Measurements from ENCODE around the gene SMAD3. TPM values are rescaled to one million over a fixed set of nuclear protein-coding genes. Genes with fewer than 3 reads are reported as not detected.

The SMAD3 gene
- total and polyA plus RNA-seq, 4 donors: 4.0 to 12.2 (median 5.5) TPM

DNA sequence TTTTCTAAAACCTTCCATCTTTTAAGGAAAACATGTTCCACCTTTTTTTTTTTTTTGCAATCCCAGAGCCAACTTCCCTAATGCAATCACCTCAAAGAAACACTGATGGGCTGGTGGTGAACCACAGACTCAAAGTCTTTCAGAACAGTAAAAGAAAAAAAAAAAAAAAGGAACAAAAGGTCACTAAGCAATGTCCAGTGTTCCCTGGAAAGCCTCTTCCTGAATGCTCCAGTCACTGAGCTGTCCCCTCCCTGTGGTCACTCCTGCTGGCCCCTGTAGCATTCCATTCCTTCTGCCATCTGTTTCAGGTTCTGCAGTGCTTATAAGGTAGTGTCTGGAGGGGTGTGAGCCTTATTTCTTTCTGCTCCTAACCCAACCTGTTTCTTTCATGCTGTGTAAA lies 135.7 kb downstream of the SMAD3 start:
- TF ChIP-seq, protein P1, sequence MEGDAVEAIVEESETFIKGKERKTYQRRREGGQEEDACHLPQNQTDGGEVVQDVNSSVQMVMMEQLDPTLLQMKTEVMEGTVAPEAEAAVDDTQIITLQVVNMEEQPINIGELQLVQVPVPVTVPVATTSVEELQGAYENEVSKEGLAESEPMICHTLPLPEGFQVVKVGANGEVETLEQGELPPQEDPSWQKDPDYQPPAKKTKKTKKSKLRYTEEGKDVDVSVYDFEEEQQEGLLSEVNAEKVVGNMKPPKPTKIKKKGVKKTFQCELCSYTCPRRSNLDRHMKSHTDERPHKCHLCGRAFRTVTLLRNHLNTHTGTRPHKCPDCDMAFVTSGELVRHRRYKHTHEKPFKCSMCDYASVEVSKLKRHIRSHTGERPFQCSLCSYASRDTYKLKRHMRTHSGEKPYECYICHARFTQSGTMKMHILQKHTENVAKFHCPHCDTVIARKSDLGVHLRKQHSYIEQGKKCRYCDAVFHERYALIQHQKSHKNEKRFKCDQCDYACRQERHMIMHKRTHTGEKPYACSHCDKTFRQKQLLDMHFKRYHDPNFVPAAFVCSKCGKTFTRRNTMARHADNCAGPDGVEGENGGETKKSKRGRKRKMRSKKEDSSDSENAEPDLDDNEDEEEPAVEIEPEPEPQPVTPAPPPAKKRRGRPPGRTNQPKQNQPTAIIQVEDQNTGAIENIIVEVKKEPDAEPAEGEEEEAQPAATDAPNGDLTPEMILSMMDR (IDR thresholded peaks at IDR 0.05; ENCODE audit: low read depth, low read length, missing input control): no peak
- no peak for TF ChIP-seq JUND (IDR thresholded peaks at IDR 0.05)
- TF ChIP-seq RXRA (IDR thresholded peaks at IDR 0.05): no peak
- TF ChIP-seq, protein P2, sequence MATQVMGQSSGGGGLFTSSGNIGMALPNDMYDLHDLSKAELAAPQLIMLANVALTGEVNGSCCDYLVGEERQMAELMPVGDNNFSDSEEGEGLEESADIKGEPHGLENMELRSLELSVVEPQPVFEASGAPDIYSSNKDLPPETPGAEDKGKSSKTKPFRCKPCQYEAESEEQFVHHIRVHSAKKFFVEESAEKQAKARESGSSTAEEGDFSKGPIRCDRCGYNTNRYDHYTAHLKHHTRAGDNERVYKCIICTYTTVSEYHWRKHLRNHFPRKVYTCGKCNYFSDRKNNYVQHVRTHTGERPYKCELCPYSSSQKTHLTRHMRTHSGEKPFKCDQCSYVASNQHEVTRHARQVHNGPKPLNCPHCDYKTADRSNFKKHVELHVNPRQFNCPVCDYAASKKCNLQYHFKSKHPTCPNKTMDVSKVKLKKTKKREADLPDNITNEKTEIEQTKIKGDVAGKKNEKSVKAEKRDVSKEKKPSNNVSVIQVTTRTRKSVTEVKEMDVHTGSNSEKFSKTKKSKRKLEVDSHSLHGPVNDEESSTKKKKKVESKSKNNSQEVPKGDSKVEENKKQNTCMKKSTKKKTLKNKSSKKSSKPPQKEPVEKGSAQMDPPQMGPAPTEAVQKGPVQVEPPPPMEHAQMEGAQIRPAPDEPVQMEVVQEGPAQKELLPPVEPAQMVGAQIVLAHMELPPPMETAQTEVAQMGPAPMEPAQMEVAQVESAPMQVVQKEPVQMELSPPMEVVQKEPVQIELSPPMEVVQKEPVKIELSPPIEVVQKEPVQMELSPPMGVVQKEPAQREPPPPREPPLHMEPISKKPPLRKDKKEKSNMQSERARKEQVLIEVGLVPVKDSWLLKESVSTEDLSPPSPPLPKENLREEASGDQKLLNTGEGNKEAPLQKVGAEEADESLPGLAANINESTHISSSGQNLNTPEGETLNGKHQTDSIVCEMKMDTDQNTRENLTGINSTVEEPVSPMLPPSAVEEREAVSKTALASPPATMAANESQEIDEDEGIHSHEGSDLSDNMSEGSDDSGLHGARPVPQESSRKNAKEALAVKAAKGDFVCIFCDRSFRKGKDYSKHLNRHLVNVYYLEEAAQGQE (IDR thresholded peaks at IDR 0.05): no peak
- no peak for TF ChIP-seq EGR1 (IDR thresholded peaks at IDR 0.05; ENCODE audit: low read depth in 2 of 2)
- TF ChIP-seq HNF4G (IDR thresholded peaks at IDR 0.05): no peak
- TF ChIP-seq SP1 (IDR thresholded peaks at IDR 0.05): no peak
- TF ChIP-seq TAF1 (conservative IDR thresholded peaks at IDR 0.05): no peak
- no peak for TF ChIP-seq FOXA1 (IDR thresholded peaks at IDR 0.05)
- TF ChIP-seq, protein P3, sequence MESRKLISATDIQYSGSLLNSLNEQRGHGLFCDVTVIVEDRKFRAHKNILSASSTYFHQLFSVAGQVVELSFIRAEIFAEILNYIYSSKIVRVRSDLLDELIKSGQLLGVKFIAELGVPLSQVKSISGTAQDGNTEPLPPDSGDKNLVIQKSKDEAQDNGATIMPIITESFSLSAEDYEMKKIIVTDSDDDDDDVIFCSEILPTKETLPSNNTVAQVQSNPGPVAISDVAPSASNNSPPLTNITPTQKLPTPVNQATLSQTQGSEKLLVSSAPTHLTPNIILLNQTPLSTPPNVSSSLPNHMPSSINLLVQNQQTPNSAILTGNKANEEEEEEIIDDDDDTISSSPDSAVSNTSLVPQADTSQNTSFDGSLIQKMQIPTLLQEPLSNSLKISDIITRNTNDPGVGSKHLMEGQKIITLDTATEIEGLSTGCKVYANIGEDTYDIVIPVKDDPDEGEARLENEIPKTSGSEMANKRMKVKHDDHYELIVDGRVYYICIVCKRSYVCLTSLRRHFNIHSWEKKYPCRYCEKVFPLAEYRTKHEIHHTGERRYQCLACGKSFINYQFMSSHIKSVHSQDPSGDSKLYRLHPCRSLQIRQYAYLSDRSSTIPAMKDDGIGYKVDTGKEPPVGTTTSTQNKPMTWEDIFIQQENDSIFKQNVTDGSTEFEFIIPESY (IDR thresholded peaks at IDR 0.05): no peak
- TF ChIP-seq NR2F2 (IDR thresholded peaks at IDR 0.05): no peak
- TF ChIP-seq RAD21 (IDR thresholded peaks at IDR 0.05): no peak
- TF ChIP-seq, protein P4, sequence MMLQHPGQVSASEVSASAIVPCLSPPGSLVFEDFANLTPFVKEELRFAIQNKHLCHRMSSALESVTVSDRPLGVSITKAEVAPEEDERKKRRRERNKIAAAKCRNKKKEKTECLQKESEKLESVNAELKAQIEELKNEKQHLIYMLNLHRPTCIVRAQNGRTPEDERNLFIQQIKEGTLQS (IDR thresholded peaks at IDR 0.05): no peak
- TF ChIP-seq HNF4A (conservative IDR thresholded peaks at IDR 0.05): no peak
- no peak for TF ChIP-seq FOXA2 (IDR thresholded peaks at IDR 0.05)
- TF ChIP-seq, protein P5, sequence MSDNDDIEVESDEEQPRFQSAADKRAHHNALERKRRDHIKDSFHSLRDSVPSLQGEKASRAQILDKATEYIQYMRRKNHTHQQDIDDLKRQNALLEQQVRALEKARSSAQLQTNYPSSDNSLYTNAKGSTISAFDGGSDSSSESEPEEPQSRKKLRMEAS (IDR thresholded peaks at IDR 0.05): no peak
- no peak for TF ChIP-seq YY1 (IDR thresholded peaks at IDR 0.05)
- TF ChIP-seq GABPA (IDR thresholded peaks at IDR 0.05 in 1 of 2, conservative IDR thresholded peaks at IDR 0.05 in 1 of 2): no peak
- H3K4me3 ChIP-seq (ENCODE audit: low read depth in 1 of 3, low read length in 3 of 3): no peak overlapping the region
- no peak overlapping the region for H3K9ac ChIP-seq (ENCODE audit: low read depth in 1 of 2, low read length in 2 of 2)
- H3K4me1 ChIP-seq (ENCODE audit: control insufficient read depth in 4 of 4, insufficient read depth in 4 of 4, low read length in 3 of 4): no peaks in the 10 kb centered on the region
- H3K36me3 ChIP-seq (ENCODE audit: control insufficient read depth in 4 of 4, insufficient read depth in 3 of 4, low read depth in 1 of 4, low read length in 3 of 4): peaks cover 2 to 11% (median 4%) of the 10 kb centered on the region in 4 donors
- no peaks in the 10 kb centered on the region for H3K9me3 ChIP-seq (ENCODE audit: control insufficient read depth in 4 of 4, low read length in 3 of 4)
- no peaks in the 10 kb centered on the region for H3K27me3 ChIP-seq (ENCODE audit: control insufficient read depth in 4 of 4, insufficient read depth in 4 of 4, low read length in 3 of 4)
- DNase-seq (ENCODE audit: low spot score): no peak
- H3K27ac ChIP-seq (ENCODE audit: low read depth in 1 of 2, low read length in 2 of 2): no peak overlapping the region

Measured in liver (tissue), 9 donors.